ENCODE measurements around the gene LRRC74B.
"Not testable (repeated sequence)": the region's sequence is repeated elsewhere in the genome, so short reads cannot be mapped to it uniquely, and the experiment has no call there.

The LRRC74B gene

DNA sequence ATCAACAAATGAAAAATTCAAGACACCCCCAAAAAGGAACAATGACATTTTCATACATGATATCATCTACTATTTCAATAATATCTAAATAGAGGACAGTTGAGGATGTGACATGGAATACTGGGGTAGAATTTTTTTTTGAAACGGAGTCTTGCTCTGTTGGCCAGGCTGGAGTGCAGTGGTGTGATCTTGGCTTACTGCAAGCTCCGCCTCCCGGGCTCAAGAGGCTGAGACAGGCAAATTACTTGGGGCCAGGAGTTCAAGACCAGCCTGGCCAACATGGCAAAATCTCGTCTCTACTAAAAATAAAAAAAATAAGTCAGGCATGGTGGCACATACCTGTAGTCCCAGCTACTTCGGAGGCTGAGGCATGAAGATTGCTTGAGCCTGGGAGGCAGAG is 41.4 kb downstream of the LRRC74B start:
- ChIA-PET CTCF (no interaction called here), POLR2A (no interaction called here)
- TF ChIP-seq HDGF (IDR thresholded peaks at IDR 0.05; ENCODE audit: borderline replicate concordance): no peak
- TF ChIP-seq LEF1 (IDR thresholded peaks at IDR 0.05; ENCODE audit: borderline replicate concordance): no peak
- no peak for TF ChIP-seq ZNF384 (IDR thresholded peaks at IDR 0.05)
- no peak for TF ChIP-seq NFRKB (IDR thresholded peaks at IDR 0.05)
- TF ChIP-seq FOXK2 (IDR thresholded peaks at IDR 0.05): no peak
- TF ChIP-seq BHLHE40 (IDR thresholded peaks at IDR 0.05; ENCODE audit: borderline replicate concordance): no peak
- TF ChIP-seq, protein P1, sequence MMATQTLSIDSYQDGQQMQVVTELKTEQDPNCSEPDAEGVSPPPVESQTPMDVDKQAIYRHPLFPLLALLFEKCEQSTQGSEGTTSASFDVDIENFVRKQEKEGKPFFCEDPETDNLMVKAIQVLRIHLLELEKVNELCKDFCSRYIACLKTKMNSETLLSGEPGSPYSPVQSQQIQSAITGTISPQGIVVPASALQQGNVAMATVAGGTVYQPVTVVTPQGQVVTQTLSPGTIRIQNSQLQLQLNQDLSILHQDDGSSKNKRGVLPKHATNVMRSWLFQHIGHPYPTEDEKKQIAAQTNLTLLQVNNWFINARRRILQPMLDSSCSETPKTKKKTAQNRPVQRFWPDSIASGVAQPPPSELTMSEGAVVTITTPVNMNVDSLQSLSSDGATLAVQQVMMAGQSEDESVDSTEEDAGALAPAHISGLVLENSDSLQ (IDR thresholded peaks at IDR 0.05): no peak
- no peak for TF ChIP-seq ARNT (IDR thresholded peaks at IDR 0.05)
- DNase-seq (ENCODE audit: extremely low spot score): no peak

DNA sequence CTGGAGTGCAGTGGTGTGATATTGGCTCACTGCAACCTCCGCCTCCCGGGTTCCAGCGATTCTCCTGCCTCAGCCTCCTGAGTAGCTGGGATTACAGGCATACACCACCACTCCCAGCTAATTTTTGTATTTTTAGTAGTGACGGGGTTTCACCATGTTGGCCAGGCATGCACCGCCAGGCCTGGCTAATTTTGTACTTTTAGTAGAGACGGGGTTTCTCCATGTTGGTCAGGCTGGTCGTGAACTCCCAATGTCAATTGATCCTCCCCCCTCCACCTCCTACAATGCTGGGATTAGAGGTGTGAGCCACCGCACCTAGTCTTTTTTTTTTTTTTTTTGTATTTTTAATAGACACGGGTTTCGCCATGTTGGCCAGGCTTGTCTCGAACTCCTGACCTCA is 42.2 kb downstream of the LRRC74B start:
- POLR2A ChIA-PET; DNase-seq (ENCODE audit: extremely low spot score); CTCF ChIA-PET: not testable (repeated sequence)

DNA sequence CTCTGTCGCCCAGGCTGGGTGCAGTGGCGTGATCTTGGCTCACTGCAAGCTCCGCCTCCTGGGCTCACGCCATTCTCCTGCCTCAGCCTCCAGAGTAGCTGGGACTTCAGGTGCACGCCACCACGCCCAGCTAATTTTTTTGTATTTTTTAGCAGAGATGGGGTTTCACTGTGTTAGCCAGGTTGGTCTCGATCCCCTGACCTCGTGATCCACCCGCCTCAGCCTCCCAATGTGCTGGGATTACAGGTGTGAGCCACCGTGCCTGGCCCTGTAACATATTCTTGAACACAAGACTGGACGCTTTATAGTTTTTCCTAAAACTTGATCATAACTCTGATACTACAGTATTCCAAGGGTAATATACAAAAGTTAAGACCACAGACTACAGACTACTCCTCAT is 45.5 kb downstream of the LRRC74B start:
- CTCF ChIA-PET: interaction anchor here (0.7 kb wide), 1 partner anchor 1075 kb away, joined by 3 read pairs; no protein-coding TSS in a partner anchor
- POLR2A ChIA-PET; DNase-seq (ENCODE audit: extremely low spot score): not testable (repeated sequence)

DNA sequence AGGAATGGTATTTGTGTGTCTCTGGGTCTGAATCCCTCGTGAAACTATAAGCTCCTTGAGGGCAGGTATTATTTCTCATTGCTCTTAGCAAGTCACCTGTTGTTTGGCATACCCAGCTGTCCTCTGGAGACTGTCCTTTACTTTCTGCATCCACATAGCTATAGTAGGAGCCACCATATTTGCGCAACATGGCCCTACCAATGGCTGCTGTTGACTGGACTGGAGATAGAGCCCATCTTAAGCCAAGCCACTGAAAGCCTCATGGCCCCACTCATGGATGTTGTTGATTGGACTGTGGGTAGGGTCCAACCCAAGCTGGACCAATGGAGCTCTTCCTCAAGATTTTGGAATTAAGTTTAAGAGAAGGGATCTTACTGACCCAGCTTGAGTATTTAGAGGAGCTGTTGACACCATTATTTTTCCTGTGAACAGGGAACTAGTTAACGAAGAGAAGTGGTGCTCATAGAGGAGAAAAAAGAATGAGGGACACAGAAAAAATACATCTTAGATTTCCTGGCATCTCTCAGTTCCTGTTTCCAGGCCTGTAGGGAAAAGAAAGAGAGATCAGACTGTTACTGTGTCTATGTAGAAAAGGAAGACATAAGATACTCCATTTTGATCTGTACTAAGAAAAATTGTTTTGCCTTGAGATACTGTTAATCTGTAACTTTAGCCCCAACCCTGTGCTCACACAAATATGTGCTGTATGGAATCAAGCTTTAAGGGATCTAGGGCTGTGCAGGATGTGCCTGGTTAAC is 47.2 kb downstream of the LRRC74B start:
- ChIA-PET POLR2A (interaction anchor here (0.7 to 0.8 kb wide), 2 partner anchors 8 to 80 kb away, joined by 3 read pairs; no protein-coding TSS in a partner anchor), CTCF (interaction anchor here (1.0 to 1.5 kb wide), 2 partner anchors 9 to 10 kb away, joined by 4 read pairs; no protein-coding TSS in a partner anchor)
- DNase-seq (ENCODE audit: extremely low spot score): no peak
- TF ChIP-seq LEF1 (IDR thresholded peaks at IDR 0.05; ENCODE audit: borderline replicate concordance) (no peak), NFRKB (IDR thresholded peaks at IDR 0.05) (no peak), SUZ12 (IDR thresholded peaks at IDR 0.05) (no peak), TARDBP (IDR thresholded peaks at IDR 0.05) (no peak), BHLHE40 (IDR thresholded peaks at IDR 0.05; ENCODE audit: borderline replicate concordance) (no peak), FOXK2 (IDR thresholded peaks at IDR 0.05) (no peak), L3MBTL2 (conservative IDR thresholded peaks at IDR 0.05) (no peak), SP1 (IDR thresholded peaks at IDR 0.05) (no peak)
- TF ChIP-seq, protein P1 (IDR thresholded peaks at IDR 0.05): no peak

DNA sequence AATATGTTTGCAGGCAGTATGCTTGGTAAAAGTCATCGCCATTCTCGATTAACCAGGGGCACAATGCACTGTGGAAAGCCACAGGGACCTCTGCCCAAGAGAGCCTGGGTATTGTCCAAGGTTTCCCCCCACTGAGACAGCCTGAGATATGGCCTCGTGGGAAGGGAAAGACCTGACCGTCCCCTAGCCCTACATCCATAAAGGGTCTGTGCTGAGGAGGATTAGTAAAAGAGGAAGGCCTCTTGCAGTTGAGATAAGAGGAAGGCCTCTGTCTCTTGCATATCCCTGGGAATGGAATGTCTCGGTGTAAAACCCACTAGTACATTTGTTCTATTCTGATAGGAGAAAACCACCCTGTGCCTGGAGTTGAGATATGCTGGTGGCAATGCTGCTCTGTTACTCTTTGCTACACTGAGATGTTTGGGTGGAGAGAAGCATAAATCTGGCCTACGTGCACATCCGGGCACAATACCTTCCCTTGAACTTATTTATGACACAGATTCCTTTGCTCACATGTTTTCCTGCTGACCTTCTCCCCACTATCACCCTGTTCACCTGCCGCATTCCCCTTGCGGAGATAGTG is 47.9 kb downstream of the LRRC74B start:
- CTCF ChIA-PET; DNase-seq (ENCODE audit: extremely low spot score); POLR2A ChIA-PET: not testable (repeated sequence)

DNA sequence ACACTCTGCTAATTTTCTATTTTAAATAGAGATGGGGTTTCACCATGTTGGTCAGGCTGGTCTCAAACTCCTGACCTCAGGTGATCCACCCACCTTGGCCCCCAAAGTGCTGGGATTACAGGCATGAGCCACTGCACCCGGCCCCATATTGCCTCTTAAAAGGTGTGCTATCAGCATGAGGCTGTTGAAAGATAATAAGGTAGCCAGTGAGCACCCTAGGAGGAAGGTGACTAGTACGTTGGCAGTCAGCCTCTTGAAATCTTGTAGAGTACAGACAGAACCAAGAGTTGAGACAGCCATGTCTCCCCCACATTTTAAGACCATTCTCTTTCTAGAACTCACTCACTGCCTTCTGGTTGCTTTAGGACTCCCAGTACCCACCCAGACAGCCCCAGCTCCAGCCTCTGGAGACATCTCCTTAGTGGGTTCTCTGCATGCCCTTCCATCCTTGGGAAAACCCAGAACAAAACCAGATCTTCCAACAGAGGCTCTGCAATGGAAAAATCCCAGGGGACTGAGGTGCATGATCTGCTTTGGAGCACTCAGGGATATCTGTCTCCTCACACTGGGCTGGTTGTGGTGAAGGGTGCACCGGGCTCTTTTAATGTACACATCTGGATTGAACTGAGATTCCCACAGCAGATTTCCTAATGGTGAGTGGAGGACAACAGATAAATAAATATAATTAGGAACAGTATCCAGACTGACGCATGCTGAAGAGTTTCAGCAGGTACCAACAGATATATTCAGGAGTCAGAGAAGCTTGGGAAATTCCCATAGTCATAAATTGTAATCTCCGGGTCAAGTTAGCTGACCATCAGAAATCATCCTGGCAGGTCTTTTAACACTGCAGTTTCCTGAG is 49.4 kb downstream of the LRRC74B start:
- POLR2A ChIA-PET: no interaction called here

DNA sequence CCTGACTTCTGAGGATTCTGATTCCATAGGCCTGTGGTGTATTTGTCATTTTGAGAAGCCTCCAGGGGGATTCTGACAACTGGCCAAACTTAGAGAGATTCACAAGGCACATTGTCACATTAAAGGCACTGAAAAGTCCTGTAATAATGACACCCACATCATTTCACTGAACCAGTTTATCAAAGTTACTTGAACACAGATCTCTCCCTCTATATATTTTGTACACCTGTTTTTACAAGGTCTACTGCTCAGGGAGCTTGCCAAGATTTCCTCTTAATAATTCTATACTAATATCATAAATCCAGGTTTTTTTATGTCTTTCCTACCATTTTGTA is 50.0 kb downstream of the LRRC74B start:
- CTCF ChIA-PET: no interaction called here
- POLR2A ChIA-PET: no interaction called here
- DNase-seq (ENCODE audit: extremely low spot score): no peak
- TF ChIP-seq SP1 (IDR thresholded peaks at IDR 0.05): no peak
- TF ChIP-seq LEF1 (IDR thresholded peaks at IDR 0.05; ENCODE audit: borderline replicate concordance): no peak
- no peak for TF ChIP-seq SUZ12 (IDR thresholded peaks at IDR 0.05)
- TF ChIP-seq TARDBP (IDR thresholded peaks at IDR 0.05): no peak
- TF ChIP-seq, protein P1 (IDR thresholded peaks at IDR 0.05): no peak
- no peak for TF ChIP-seq ARNT (IDR thresholded peaks at IDR 0.05)
- no peak for TF ChIP-seq ZNF384 (IDR thresholded peaks at IDR 0.05)

More for the DNA sequence above, 49.4 kb downstream of the LRRC74B start:
- TF ChIP-seq ELF4 (IDR thresholded peaks at IDR 0.05): no peak
- TF ChIP-seq LEF1 (IDR thresholded peaks at IDR 0.05; ENCODE audit: borderline replicate concordance): no peak
- TF ChIP-seq BHLHE40 (IDR thresholded peaks at IDR 0.05; ENCODE audit: borderline replicate concordance): no peak
- TF ChIP-seq TARDBP (IDR thresholded peaks at IDR 0.05): no peak
- TF ChIP-seq, protein P1 (IDR thresholded peaks at IDR 0.05): no peak
- no peak for TF ChIP-seq FOXM1 (IDR thresholded peaks at IDR 0.05; ENCODE audit: borderline replicate concordance)
- TF ChIP-seq CTBP1 (IDR thresholded peaks at IDR 0.05; ENCODE audit: borderline replicate concordance): no peak
- TF ChIP-seq SUZ12 (IDR thresholded peaks at IDR 0.05): no peak
- no peak for TF ChIP-seq FOXA1 (IDR thresholded peaks at IDR 0.05)
- no peak for TF ChIP-seq ARNT (IDR thresholded peaks at IDR 0.05)
- CTCF ChIA-PET: no interaction called here
- no peak for DNase-seq (ENCODE audit: extremely low spot score)

DNA sequence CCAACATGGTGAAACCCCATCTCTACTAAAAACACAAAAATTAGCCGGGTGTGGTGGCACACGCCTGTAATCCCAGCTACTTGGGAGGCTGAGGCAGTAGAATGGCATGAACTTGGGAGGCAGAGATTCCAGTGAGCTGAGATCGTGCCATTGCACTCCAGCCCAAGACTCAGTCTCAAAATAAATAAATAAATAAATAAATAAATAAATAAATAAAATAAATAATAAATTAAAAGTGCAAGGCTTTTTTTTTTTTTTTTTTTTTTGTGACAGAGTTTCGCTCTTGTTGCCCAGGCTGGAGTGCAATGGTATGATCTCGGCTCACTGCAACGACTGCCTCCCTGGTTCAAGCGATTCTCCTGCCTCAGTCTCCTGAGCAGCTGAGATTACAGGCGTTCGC is 51.1 kb downstream of the LRRC74B start:
- CTCF ChIA-PET; POLR2A ChIA-PET; DNase-seq (ENCODE audit: extremely low spot score): not testable (repeated sequence)

Measured in HEK293T (cell line).